ENCODE measurements around the gene PAQR8.
"Not testable (repeated sequence)": the region's sequence is repeated elsewhere in the genome, so short reads cannot be mapped to it uniquely, and the experiment has no call there.

The PAQR8 gene

DNA sequence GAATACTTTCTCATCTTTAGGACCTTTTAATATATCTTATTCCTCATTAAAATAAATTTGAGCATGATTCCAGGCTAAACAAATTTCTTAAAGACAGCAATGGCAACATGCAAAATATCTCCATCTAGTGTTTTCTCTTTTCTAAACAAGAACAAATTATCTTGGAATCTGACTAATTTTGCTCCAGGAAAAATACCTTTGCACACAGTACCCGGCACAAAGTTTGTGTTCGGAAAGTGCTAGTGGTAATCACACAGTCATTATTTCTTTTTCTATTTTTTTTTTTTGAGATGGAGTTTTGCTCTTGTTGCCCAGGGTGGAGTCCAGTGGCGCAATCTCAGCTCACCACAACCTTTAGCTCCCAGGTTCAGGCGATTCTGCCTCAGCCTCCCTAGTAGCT, 50.0 kb downstream of the PAQR8 start:
- no peak for DNase-seq (ENCODE audit: low read depth)

DNA sequence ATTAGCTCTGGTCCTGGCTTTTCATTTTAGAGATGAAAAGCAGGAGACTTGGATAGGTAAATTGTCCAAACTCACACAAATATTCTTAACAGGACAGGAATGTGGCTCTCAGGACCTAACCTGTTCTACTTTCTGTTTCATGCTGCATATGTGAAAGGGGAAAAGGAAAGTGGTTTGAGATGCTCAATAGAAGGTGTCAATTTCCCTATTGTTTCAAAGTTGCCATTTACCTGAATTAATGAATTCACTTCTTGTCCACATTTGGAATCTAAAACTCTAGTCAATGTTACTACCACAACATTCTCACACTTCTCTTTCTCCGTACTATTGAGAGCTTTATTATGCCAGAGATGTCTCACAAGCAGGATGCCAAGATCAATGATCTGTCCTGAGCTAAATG, 53.4 kb downstream of the PAQR8 start:
- DNase-seq (ENCODE audit: low read depth): no peak

DNA sequence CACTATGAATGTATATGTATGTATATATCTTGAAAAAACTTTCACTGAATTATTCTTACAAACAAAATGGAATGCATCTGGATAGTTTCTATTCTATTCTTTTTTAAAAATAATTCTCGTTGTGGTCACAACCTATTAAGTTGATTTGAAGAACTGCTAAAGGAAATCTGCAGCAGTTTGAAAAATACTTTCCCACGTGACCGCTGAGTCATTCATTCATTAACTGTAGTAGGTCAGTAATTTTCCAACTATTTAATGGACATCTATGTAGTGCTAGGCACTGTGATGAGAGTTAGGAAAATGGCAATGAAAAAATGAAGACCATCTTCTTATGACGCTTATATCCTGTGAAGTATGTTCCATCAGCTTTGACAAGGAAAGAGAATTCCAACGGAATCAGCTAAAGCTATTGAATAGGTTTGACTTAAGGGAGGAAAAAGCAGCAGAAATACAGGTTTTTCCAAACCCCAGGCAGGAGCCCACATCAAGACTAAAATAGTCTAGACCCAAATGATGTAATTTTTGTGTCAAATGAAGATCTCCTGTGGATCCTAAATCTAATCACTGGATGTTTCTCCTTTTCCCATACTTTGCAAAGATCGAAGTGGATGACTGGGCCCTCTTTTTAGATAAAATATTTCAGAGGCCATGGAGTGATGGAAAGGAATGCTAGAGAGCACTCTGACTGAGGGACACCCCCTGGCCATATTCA, 54.1 kb downstream of the PAQR8 start:
- DNase-seq (ENCODE audit: low read depth): no peak

DNA sequence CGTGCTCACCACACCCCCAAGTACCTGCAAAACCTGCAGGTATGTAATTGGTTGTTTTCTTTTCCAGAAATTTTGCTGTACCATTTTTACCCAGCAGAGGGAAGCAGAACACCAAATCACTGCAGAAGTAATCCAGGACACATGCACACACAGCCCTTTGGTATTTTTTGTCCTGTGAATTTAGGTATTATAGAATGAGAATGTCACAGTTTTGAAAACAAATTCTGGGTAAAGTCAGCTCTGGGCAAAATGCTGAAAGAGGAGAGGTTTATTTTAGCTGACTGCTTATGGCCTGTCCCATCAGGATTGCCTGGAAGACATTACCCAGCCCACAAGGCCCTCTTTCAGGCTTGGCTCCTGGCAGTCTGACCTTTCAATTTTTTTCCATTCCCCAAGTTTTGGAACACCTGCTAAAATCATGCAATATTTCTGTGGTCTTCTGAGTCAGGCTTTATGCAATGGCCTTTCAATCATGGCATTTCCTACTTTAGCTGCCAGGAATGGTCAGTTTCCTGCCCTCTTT, 54.7 kb downstream of the PAQR8 start:
- DNase-seq (ENCODE audit: low read depth): no peak

DNA sequence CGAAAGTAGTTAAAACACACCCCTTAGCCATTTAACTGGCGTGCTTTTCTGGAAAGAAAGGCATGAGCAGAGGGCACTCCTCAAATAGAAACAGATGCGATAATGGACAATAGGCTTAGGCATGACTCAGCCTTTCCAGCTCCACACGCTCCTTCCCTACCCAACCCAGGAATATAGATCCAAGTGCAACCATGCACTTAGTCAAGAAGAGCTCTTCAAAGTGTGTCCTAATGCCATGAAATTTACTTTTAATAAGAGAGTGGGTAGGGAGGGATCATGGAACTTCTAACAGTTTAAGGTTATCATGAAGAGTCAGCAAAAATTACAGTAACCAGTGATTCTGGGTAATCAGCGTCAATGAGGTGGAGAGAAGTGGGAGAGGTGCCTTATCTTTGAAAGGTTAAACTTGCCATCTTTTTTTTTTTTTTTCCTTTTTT, 55.7 kb downstream of the PAQR8 start:
- DNase-seq (ENCODE audit: low read depth): no peak

DNA sequence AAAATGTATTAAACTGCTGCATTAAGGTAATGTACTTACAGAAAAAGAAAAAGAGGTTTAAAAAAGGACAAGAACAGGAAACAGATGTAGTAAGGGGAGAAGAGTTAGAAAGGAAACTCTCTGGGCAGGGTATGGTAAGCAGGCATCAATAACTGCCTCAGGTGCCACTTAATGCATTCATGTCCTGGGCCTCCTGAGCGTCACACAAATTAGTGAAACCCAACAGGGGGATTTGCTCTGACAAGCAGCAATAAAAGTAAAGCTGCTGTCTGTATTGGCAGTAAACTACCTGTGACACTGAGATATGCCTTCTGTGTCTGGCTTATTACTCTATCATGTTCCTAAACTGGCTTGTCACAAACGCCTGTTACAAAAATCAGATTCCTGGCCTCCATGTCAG, 56.7 kb downstream of the PAQR8 start:
- no peak for DNase-seq (ENCODE audit: low read depth)

DNA sequence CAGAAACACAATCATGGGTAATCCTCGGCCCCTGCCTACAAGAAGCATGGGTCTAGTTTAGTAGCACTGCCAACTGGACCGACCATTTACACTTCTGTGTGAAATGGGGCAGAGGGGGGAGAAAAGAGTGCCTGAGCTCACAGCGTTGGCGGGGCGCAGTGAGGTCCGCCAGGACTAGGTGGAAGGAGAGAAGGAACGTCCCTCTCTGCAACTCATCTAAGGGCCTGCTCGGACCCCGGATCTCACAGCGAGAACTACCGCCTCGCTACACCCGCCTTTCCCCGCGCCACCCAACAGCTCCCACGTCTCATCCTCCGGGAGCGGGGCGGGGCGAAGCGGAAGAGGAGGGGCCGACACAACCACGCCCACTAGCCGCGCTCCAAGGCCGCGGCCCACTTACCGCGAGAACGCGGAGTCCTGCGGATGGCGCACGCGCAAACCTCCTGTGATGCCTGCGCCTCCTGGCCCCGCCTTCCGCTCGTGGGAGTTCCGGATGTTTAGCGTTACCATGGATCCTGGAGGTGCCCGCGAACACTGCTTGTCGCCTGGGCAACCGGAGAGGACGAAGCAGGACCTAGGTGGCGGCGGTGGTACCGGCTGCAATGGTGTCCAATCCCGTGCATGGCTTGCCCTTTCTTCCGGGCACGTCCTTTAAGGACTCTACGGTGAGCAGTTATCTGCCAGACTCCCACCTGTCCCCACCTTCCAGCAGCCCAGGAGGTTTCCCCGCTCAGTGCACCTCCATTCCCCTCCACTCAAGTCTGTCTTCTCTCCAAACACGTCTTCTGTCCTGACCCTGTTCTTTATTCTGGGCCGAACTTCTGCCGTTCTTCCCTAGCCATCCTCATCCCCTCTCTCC, 58.1 kb downstream of the PAQR8 start, which contains the start of gene EFHC1:
Gene EFHC1, plus strand, starts transcription at position 534 of the 859 bp plus-strand sequence. Its CDS starts 69 bp downstream, at position 603.
- DNase-seq (ENCODE audit: low read depth): peak; percentile 97

DNA sequence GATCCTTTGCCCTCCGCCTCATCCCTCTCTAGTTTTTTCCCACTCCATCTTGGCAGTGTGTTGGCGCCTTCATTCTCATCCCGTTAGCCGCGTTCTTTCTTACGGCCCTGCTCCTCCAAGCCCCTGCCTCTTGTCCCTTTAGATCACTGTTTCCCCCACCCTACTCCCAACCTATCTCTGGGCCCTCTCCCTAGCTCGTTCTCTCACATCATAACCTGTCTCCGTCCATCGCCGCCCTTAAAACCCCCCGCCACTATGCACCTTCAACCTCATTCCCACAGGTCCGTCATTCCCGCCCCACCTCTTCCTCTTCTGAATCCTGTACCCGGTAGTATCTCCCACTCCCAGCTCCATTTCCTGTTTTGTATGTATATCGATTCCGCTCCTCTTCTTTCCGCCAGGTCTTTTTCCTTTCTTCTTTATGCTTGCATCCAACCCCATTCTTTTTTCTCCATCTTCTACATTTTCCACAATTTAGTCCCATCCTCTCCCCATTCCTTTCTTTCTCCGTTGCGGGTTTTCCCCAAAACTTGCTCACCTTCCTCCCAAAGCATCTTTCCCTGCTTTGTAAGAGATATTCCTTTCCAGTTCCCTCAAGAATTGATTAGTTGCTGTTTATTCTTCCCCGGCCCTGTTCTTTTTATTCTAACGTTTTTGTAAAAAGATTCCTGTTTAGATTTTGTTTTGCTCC, 58.9 kb downstream of the PAQR8 start:
- no peak for DNase-seq (ENCODE audit: low read depth)

DNA sequence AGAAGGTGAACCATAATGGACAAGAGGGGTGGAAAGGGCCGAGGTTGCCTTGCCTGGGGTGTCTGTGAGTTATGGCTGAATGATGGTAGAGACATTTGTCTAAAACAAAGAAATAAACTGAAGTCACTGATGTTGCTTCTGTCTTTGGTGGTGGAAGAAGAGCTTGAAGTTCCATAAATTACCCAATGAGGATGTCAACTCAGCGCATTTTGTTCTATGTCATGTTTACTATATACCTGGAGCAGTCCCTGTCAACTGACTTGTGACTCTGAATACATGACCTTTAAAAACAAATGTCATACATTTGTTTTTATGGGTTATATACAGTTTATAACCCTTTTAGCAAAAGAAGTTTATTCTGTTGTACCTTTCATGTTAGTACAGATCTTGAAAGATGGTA, 60.2 kb downstream of the PAQR8 start:
- DNase-seq (ENCODE audit: low read depth): no peak

DNA sequence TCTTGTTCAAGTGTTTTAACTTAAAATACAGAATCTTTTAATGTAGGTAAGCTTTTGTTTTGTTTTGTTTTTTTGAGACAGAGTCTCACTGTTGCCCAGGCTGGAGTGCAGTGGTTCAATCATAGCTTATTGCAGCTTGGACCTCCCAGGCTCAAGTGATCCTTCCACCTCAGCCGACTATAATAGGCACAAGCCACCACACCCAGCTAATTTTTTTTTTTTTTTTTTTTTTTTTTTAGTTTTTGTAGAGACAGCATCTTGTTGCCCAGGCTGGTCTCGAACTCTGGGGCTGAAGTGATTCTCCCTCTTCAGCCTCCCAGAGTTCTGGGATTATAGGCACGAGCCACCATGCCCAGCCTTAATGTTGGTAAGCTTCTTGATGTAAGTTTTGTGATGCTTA, 61.5 kb downstream of the PAQR8 start:
- DNase-seq (ENCODE audit: low read depth): no peak

DNA sequence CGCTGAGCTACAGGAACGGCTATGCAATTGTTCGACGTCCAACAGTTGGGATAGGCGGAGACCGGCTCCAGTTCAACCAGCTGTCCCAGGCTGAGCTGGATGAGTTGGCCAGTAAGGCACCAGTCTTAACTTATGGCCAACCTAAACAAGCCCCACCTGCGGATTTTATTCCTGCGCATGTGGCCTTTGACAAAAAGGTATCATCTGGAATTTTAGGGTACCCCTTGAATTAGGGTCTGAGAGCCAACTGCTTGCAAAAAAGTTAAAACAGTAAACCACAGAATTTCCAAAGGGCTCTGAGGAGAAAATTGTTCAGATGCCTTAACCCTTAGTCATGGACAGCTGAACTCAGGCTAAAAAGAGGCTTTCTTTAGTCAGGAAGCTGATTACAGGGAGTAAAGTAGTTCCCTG, 62.0 kb downstream of the PAQR8 start:
- no peak for DNase-seq (ENCODE audit: low read depth)

DNA sequence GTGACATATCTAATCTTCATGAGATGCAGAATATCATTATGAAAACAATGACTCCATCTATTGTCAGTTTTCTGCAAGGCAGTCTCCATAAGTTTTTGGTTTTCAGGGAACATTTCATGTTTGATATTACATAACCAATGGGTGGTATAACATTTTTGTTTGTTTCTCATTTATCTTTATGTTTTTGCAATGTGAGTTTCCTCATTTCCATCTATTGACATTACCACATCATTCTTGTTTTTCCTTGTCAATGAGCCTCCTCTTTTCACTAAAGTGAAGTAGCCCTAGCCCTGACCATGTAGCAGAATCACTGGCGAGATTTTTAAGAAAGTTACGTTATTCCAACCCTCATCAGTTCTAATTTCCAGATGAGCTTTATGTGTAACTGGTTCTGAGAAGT, 62.6 kb downstream of the PAQR8 start:
- DNase-seq (ENCODE audit: low read depth): no peak

DNA sequence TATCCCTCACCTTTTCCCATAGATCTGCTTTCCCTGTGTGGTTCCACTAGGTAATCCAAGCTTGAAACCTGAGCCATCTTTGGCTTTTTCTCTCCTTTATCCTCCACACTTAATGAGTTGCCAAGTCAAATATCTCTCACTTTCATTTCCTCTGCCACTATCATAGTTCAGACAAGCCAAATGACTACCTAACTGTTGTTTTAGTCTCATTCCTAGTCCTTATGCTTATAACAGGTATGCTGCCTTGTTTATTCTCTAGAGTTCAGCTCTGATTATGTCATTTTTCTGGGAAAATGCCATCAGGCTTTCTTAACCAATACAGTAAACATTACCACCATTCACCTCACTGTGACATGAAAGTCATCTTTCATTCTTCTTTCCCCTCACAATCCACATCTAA, 64.7 kb downstream of the PAQR8 start:
- DNase-seq (ENCODE audit: low read depth): no peak

DNA sequence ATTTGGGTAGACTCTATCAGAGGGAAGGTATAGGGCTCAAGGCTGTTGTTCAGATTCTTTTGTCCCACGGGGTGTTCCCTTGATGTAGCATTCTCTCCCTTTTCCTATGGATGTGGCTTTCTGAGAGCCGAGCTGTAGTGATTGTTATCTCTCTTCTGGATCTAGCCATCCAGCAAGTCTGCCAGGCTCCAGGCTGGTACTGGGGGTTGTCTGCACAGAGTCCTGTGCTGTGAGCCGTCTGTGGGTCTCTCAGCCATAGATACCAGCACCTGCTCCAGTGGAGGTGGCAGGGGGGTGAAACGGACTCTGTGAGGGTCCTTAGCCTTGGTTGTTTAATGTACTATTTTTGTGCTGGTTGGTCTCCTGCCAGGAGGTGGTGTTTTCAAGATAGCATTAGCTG, 71.3 kb downstream of the PAQR8 start:
- DNase-seq (ENCODE audit: low read depth): not testable (repeated sequence)

DNA sequence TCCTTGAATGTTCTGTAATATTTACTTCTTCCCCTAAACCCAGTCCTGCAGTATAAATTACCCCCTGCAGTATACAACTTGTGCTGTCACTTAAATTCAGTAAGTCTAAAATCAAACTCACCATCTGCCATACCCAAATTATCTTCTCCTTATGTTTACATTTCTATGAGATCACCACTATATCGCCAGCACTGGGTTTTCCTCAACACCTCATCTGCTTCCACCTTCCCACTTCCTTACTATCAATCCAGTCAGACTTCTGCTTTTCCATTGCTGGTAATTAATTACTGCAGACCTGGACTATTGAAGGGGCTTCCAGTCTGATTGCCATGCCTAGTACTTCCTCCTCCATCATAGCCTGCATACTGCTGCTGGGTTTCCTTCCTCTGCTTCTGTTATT, 73.4 kb downstream of the PAQR8 start:
- DNase-seq (ENCODE audit: low read depth): no peak

DNA sequence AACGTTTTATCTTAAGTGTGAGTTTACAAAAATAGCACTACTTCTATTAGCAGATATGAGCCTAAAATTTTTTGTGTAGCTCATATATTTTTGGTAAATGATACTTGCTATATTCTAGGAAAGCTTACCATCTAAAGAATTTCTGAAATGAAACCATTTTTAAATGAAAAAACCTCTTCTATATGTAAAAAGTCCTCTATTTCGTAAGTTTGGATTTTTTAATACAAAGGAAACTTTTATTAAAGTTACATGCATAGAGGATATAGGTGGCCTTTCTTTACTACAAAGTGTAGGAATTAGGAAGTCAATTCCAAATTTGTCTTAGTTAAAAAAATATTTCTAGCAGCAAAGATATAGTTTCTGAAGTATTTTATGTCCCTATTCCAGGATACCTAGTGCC, 77.0 kb downstream of the PAQR8 start:
- DNase-seq (ENCODE audit: low read depth): no peak

DNA sequence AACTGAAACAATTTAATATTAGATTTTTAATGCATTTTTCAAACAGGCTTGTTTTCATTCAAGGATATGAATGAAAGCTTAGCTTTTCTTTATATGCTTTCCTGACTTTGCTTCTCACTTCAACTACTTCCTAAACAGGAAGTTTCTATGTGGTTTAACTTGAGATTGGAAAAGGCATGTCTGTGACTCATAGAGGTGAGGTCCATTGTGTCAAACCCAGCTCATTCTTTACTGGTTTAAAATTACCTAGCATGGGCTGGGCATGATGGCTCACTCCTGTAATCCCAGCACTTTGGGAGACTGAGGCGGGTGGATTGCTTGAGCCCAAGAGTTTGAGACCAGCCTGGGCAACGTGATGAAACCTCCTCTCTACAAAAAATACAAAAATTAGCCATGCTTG, 92.6 kb downstream of the PAQR8 start:
- DNase-seq (ENCODE audit: low read depth): no peak

DNA sequence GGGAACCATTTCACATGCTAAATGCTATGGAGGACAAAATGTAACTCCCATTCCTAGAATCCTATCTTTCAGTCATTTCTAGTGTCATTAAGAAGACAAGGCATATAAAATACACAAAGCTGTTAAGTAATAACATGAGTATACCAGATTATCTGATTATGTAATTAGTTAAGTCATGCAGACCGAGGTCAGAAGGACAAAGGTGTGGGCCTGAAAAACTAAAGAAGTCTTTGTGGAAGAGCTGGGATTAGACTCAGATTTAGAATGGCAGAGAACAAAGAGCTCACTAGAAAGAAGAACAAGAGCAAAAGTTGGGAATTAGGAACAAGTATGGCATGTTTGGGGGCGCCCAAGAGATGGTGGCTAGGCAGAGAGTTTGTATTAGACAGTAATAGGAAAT, 95.1 kb downstream of the PAQR8 start:
- no peak for DNase-seq (ENCODE audit: low read depth)

All from activated gamma-delta T cell treated with anti-CD3 and anti-CD28 coated beads, Interleukin-2, amount 50 U/mL, for 16 hours (primary cell).